Testis (tissue), 2 donors: ENCODE measurements around the gene IGFBP7.

ENCODE experiments used
- CTCF ChIP-seq, 3 experiments: fragments of 450-650 bp in 2 of 3; fragments of 200-600 bp in 1 of 3; sonication (generic) in 1 of 3; IDR thresholded peaks; one replicate each; pipeline ENCODE4 v1.5.1; 2016 to 2019; ENCODE audit warnings: antibody characterized with exemption in 3 of 3, mild to moderate bottlenecking in 2 of 3, moderate library complexity in 1 of 3
- POLR2A ChIP-seq: fragments of 450-650 bp; IDR thresholded peaks from one replicate; pipeline ENCODE4 v1.6.1; 2017; ENCODE audit warnings: antibody characterized with exemption, mild to moderate bottlenecking, moderate library complexity

GRCh38 chr4:57154191-57154590 is 44.0 kb upstream of the IGFBP7 start:
- TF ChIP-seq POLR2A, result no peak
- TF ChIP-seq CTCF (IDR thresholded peaks at IDR 0.05), result no peak
